Measurements from ENCODE around the gene CPB1.

Gene CPB1

GRCh38 chr3:148884261-148884660 is 56.6 kb downstream of the CPB1 start:
- DNase-seq: no peak

GRCh38 chr3:148889828-148890227 is 62.2 kb downstream of the CPB1 start:
- no peak for DNase-seq

- no peak for DNase-seq
These were observed 68.5 kb downstream of the CPB1 start for GRCh38 chr3:148896062-148896461.

GRCh38 chr3:148901987-148902791 is 74.6 kb downstream of the CPB1 start:
- DNase-seq: no peak

- DNase-seq: no peak
These were observed 75.4 kb downstream of the CPB1 start for GRCh38 chr3:148903022-148903442.

GRCh38 chr3:148903941-148904340 is 76.3 kb downstream of the CPB1 start:
- no peak for DNase-seq

- DNase-seq: no peak
These were observed 79.1 kb downstream of the CPB1 start for GRCh38 chr3:148906667-148907066.
